Stimulated activated naive B cell treated with anti-CD40 and anti-IgM and Interleukin-4, amounts not matched to agents 10 μg/mL and 1 μg/mL and 100 μg/mL, for 72 hours (primary cell): ENCODE results near the gene SP6.
A peak's percentile ranks its signal among the peaks of the same experiment; 100 is the strongest.

Experiments used
- ATAC-seq, 2 donors: fragments of 150-1000 bp; cut with Tn5 transposase; replicated peaks; 2 replicates each; pipeline ENCODE4 v1.10.0; 2021; ENCODE audit warnings: moderate library complexity in 1 of 2
- DNase-seq: peaks from one replicate; pipeline ENCODE4 v3.0.0; 2021
- H3K27ac Mint-ChIP-seq: one replicate; pipeline ENCODE4 v1.8.0; 2022; ENCODE audit warnings: mild to moderate bottlenecking, mixed read lengths
- H3K27me3 Mint-ChIP-seq, 2 donors: one replicate each; pipeline ENCODE4 v1.8.0; 2022; ENCODE audit warnings: mixed read lengths in 2 of 2
- H3K36me3 Mint-ChIP-seq, 2 donors: one replicate each; pipeline ENCODE4 v1.8.0; 2022; ENCODE audit warnings: mixed read lengths in 2 of 2, mild to moderate bottlenecking in 1 of 2
- H3K4me1 Mint-ChIP-seq, 2 donors: one replicate each; pipeline ENCODE4 v1.8.0; 2022; ENCODE audit warnings: mixed read lengths in 2 of 2, mild to moderate bottlenecking in 1 of 2
- H3K4me3 Mint-ChIP-seq, 2 donors: one replicate each; pipeline ENCODE4 v1.8.0; 2022; ENCODE audit warnings: mild to moderate bottlenecking in 2 of 2, mixed read lengths in 2 of 2, moderate library complexity in 1 of 2
- H3K9me3 Mint-ChIP-seq, 2 donors: one replicate each; pipeline ENCODE4 v1.8.0; 2022; ENCODE audit warnings: mixed read lengths in 2 of 2, mild to moderate bottlenecking in 1 of 2

Gene SP6

GRCh38 chr17:47850692-47851573 lies at the start of gene SP6:
Gene SP6, minus strand, starts transcription at chr17:47851163. Its CDS starts 2,734 bp downstream, at chr17:47848429.
- Mint-ChIP-seq H3K36me3 (no peaks in the 10 kb centered on the region), H3K27me3 (peaks cover 79 to 95% of the 10 kb centered on the region in 2 donors), H3K4me1 (peaks cover 26 to 35% of the 10 kb centered on the region in 2 donors), H3K4me3 (peak within 1 kb of the TSS; percentile 65), H3K9me3 (no peaks in the 10 kb centered on the region), H3K27ac (peak within 1 kb of the TSS; percentile 56)
- peak; percentile 82 to 84 for ATAC-seq
- DNase-seq: peak; percentile 38

- H3K27ac Mint-ChIP-seq: no peak overlapping the region
- H3K9me3 Mint-ChIP-seq: no peaks in the 10 kb centered on the region
- peaks cover 22 to 39% of the 10 kb centered on the region in 2 donors for H3K4me1 Mint-ChIP-seq
- H3K4me3 Mint-ChIP-seq: no peak overlapping the region
- DNase-seq (no peak), ATAC-seq (no peak)
- peaks cover 13% of the 10 kb centered on the region in 2 donors for H3K36me3 Mint-ChIP-seq
- no peaks in the 10 kb centered on the region for H3K27me3 Mint-ChIP-seq
These were observed 48.7 kb upstream of the SP6 start for GRCh38 chr17:47899643-47900042.

GRCh38 chr17:47898241-47898640 lies 47.3 kb upstream of the SP6 start:
- Mint-ChIP-seq H3K4me1 (peaks cover 30 to 46% of the 10 kb centered on the region in 2 donors), H3K27me3 (no peaks in the 10 kb centered on the region), H3K9me3 (no peaks in the 10 kb centered on the region), H3K36me3 (peaks cover 10 to 11% of the 10 kb centered on the region in 2 donors), H3K27ac (no peak overlapping the region), H3K4me3 (no peak overlapping the region)
- ATAC-seq: no peak
- DNase-seq: no peak

GRCh38 chr17:47897561-47897960 lies 46.6 kb upstream of the SP6 start:
- Mint-ChIP-seq H3K4me3 (peak overlapping the region; percentile 89 to 95), H3K9me3 (no peaks in the 10 kb centered on the region), H3K27ac (no peak overlapping the region), H3K36me3 (peaks cover 7 to 10% of the 10 kb centered on the region in 2 donors), H3K4me1 (peaks cover 30 to 46% of the 10 kb centered on the region in 2 donors), H3K27me3 (no peaks in the 10 kb centered on the region)
- ATAC-seq (no peak), DNase-seq (no peak)

- Mint-ChIP-seq H3K27ac (peak overlapping the region; percentile 96), H3K4me1 (peaks cover 25 to 41% of the 10 kb centered on the region in 2 donors), H3K36me3 (peaks cover 6 to 7% of the 10 kb centered on the region in 2 donors), H3K27me3 (no peaks in the 10 kb centered on the region), H3K4me3 (peak overlapping the region; percentile 89 to 95), H3K9me3 (no peaks in the 10 kb centered on the region)
- no peak for DNase-seq
- no peak for ATAC-seq
These were observed 45.9 kb upstream of the SP6 start for GRCh38 chr17:47896672-47897490.

- Mint-ChIP-seq H3K4me3 (peak within 1 kb of the TSS; percentile 89 to 95), H3K9me3 (no peaks in the 10 kb centered on the region), H3K27me3 (no peaks in the 10 kb centered on the region), H3K27ac (peak within 1 kb of the TSS; percentile 100), H3K4me1 (peaks cover 28 to 46% of the 10 kb centered on the region in 2 donors), H3K36me3 (peaks cover 6 to 7% of the 10 kb centered on the region in 2 donors)
- ATAC-seq: peak; percentile 90 to 91
- peak; percentile 100 for DNase-seq
These were observed 45.1 kb upstream of the SP6 start, which contains the start of gene SP2 for GRCh38 chr17:47895856-47896671. Gene SP2, plus strand, starts transcription at chr17:47896236. Its CDS starts 51 bp downstream, at chr17:47896287.

GRCh38 chr17:47895347-47895855 lies 44.4 kb upstream of the SP6 start:
- ATAC-seq: peak; percentile 1
- Mint-ChIP-seq H3K27me3 (no peaks in the 10 kb centered on the region), H3K36me3 (peaks cover 6 to 7% of the 10 kb centered on the region in 2 donors), H3K4me3 (peak overlapping the region; percentile 89 to 95), H3K4me1 (peaks cover 28 to 46% of the 10 kb centered on the region in 2 donors), H3K9me3 (no peaks in the 10 kb centered on the region), H3K27ac (peak overlapping the region; percentile 100)
- DNase-seq: peak; percentile 29

- no peaks in the 10 kb centered on the region for H3K9me3 Mint-ChIP-seq
- H3K27ac Mint-ChIP-seq: peak overlapping the region; percentile 100
- peak overlapping the region; percentile 89 to 95 for H3K4me3 Mint-ChIP-seq
- H3K27me3 Mint-ChIP-seq: no peaks in the 10 kb centered on the region
- H3K36me3 Mint-ChIP-seq: peaks cover 6 to 7% of the 10 kb centered on the region in 2 donors
- H3K4me1 Mint-ChIP-seq: peaks cover 31 to 52% of the 10 kb centered on the region in 2 donors
- ATAC-seq (no peak), DNase-seq (no peak)
These were observed 43.8 kb upstream of the SP6 start for GRCh38 chr17:47894498-47895346.

- Mint-ChIP-seq H3K4me3 (peak overlapping the region; percentile 9 to 33), H3K27ac (peak overlapping the region; percentile 26), H3K36me3 (peaks cover 0 to 4% of the 10 kb centered on the region in 2 donors), H3K27me3 (no peaks in the 10 kb centered on the region), H3K9me3 (no peaks in the 10 kb centered on the region), H3K4me1 (peaks cover 18 to 31% of the 10 kb centered on the region in 2 donors)
- ATAC-seq: no peak
- no peak for DNase-seq
These were observed 40.7 kb upstream of the SP6 start for GRCh38 chr17:47891545-47892088.

GRCh38 chr17:47889734-47890529 lies 39.0 kb upstream of the SP6 start:
- DNase-seq (peak; percentile 68), ATAC-seq (peak; percentile 99)
- H3K27me3 Mint-ChIP-seq: no peaks in the 10 kb centered on the region
- no peaks in the 10 kb centered on the region for H3K9me3 Mint-ChIP-seq
- peaks cover 18 to 31% of the 10 kb centered on the region in 2 donors for H3K4me1 Mint-ChIP-seq
- no peaks in the 10 kb centered on the region for H3K36me3 Mint-ChIP-seq
- H3K4me3 Mint-ChIP-seq: no peak overlapping the region
- peak overlapping the region; percentile 56 for H3K27ac Mint-ChIP-seq

- DNase-seq: no peak
- H3K4me3 Mint-ChIP-seq: no peak overlapping the region
- no peaks in the 10 kb centered on the region for H3K36me3 Mint-ChIP-seq
- H3K4me1 Mint-ChIP-seq: peaks cover 9 to 16% of the 10 kb centered on the region in 2 donors
- H3K27me3 Mint-ChIP-seq: peaks cover 2 to 5% of the 10 kb centered on the region in 2 donors
- H3K27ac Mint-ChIP-seq: no peak overlapping the region
- H3K9me3 Mint-ChIP-seq: no peaks in the 10 kb centered on the region
- no peak for ATAC-seq
These were observed 37.3 kb upstream of the SP6 start for GRCh38 chr17:47888293-47888692.
